ENCODE measurements around the gene MEGF11.

DNA sequence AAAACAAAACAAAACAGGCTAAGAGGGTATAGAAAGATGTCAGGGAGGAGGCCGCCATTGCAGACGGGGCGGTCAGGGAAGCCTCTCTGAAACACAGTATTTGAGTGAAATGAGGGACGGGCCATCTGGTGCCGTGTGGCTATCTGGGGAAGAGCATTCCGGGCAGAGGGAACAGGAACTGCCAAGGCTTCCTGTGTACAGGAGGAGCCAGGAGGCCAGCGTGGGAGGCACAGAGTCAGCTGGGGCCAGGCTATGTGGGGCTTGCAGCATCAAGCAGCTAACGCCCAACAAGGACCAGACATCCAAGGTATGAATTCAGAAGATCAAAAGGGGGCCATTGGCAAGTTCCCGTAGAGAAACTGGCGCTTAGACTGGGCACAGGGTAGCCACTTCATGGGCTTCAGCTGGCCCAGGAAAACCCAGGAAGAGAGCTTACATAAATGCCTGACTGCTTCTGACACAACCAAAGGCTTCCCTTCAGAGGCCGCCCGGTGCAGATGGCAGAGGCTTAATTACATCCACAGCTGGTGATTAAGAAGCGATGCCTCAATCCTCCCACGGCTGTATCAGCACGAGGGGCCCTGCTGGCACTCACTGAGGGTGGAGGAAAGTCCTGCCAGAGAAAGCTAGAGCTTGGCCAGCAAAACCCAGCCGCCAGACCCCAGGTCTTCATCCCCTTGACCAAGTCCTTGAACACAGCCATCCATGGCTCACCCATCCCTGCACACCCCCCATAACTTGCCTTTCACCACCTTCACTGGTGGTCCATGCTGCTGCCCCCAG, 144.9 kb downstream of the MEGF11 start:
- TF ChIP-seq, protein P1, sequence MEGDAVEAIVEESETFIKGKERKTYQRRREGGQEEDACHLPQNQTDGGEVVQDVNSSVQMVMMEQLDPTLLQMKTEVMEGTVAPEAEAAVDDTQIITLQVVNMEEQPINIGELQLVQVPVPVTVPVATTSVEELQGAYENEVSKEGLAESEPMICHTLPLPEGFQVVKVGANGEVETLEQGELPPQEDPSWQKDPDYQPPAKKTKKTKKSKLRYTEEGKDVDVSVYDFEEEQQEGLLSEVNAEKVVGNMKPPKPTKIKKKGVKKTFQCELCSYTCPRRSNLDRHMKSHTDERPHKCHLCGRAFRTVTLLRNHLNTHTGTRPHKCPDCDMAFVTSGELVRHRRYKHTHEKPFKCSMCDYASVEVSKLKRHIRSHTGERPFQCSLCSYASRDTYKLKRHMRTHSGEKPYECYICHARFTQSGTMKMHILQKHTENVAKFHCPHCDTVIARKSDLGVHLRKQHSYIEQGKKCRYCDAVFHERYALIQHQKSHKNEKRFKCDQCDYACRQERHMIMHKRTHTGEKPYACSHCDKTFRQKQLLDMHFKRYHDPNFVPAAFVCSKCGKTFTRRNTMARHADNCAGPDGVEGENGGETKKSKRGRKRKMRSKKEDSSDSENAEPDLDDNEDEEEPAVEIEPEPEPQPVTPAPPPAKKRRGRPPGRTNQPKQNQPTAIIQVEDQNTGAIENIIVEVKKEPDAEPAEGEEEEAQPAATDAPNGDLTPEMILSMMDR (IDR thresholded peaks at IDR 0.05): no peak
- TF ChIP-seq GABPA (IDR thresholded peaks at IDR 0.05; ENCODE audit: low read depth) (no peak), RFX5 (IDR thresholded peaks at IDR 0.05; ENCODE audit: low read length) (no peak), EZH2phosphoT487 (IDR thresholded peaks at IDR 0.05; ENCODE audit: borderline replicate concordance, low read depth) (no peak), FOXM1 (IDR thresholded peaks at IDR 0.05; ENCODE audit: low read depth) (no peak), SMC3 (IDR thresholded peaks at IDR 0.05; ENCODE audit: low read depth, low read length) (no peak), CHD2 (IDR thresholded peaks at IDR 0.05; ENCODE audit: low read length, partially characterized antibody) (no peak)
- TF ChIP-seq, protein P2, sequence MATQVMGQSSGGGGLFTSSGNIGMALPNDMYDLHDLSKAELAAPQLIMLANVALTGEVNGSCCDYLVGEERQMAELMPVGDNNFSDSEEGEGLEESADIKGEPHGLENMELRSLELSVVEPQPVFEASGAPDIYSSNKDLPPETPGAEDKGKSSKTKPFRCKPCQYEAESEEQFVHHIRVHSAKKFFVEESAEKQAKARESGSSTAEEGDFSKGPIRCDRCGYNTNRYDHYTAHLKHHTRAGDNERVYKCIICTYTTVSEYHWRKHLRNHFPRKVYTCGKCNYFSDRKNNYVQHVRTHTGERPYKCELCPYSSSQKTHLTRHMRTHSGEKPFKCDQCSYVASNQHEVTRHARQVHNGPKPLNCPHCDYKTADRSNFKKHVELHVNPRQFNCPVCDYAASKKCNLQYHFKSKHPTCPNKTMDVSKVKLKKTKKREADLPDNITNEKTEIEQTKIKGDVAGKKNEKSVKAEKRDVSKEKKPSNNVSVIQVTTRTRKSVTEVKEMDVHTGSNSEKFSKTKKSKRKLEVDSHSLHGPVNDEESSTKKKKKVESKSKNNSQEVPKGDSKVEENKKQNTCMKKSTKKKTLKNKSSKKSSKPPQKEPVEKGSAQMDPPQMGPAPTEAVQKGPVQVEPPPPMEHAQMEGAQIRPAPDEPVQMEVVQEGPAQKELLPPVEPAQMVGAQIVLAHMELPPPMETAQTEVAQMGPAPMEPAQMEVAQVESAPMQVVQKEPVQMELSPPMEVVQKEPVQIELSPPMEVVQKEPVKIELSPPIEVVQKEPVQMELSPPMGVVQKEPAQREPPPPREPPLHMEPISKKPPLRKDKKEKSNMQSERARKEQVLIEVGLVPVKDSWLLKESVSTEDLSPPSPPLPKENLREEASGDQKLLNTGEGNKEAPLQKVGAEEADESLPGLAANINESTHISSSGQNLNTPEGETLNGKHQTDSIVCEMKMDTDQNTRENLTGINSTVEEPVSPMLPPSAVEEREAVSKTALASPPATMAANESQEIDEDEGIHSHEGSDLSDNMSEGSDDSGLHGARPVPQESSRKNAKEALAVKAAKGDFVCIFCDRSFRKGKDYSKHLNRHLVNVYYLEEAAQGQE (IDR thresholded peaks at IDR 0.05; ENCODE audit: low read depth, low read length): no peak
- TF ChIP-seq, protein P3, sequence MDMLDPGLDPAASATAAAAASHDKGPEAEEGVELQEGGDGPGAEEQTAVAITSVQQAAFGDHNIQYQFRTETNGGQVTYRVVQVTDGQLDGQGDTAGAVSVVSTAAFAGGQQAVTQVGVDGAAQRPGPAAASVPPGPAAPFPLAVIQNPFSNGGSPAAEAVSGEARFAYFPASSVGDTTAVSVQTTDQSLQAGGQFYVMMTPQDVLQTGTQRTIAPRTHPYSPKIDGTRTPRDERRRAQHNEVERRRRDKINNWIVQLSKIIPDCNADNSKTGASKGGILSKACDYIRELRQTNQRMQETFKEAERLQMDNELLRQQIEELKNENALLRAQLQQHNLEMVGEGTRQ (IDR thresholded peaks at IDR 0.05; ENCODE audit: borderline replicate concordance, low read depth, low read length): no peak
- TF ChIP-seq, protein P4, sequence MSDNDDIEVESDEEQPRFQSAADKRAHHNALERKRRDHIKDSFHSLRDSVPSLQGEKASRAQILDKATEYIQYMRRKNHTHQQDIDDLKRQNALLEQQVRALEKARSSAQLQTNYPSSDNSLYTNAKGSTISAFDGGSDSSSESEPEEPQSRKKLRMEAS (IDR thresholded peaks at IDR 0.05; ENCODE audit: low read depth): no peak
